Activated naive CD4-positive, alpha-beta T cell treated with anti-CD3 and anti-CD28 coated beads, Interleukin-2, amount 10 ng/mL, durations not matched to agents 7 days and 5 days (primary cell): Measurements from ENCODE around the gene FOXN3.

ENCODE experiments used
- CTCF ChIA-PET: fragments of 350-600 bp; sonication (Branson Sonifier 250); formaldehyde crosslinking; loops from one replicate; lab custom pipeline; 2021; ENCODE audit warnings: antibody characterized with exemption; lab: Charles Lee
- DNase-seq: peaks from one replicate; pipeline ENCODE4 v3.0.0-alpha.2; 2020
- H3K27ac Mint-ChIP-seq: one replicate; pipeline ENCODE4 v1.8.0; 2021; ENCODE audit warnings: mild to moderate bottlenecking, moderate library complexity, mixed read lengths
- H3K27me3 Mint-ChIP-seq: one replicate; pipeline ENCODE4 v1.8.0; 2021; ENCODE audit warnings: mild to moderate bottlenecking, mixed read lengths
- H3K36me3 Mint-ChIP-seq: one replicate; pipeline ENCODE4 v1.8.0; 2021; ENCODE audit warnings: mixed read lengths
- H3K4me1 Mint-ChIP-seq: one replicate; pipeline ENCODE4 v1.8.0; 2021; ENCODE audit warnings: mixed read lengths
- H3K4me3 Mint-ChIP-seq: one replicate; pipeline ENCODE4 v1.8.0; 2021; ENCODE audit warnings: mild to moderate bottlenecking, moderate library complexity, mixed read lengths
- H3K9me3 Mint-ChIP-seq: one replicate; pipeline ENCODE4 v1.8.0; 2021; ENCODE audit warnings: mixed read lengths

The FOXN3 gene

GRCh38 chr14:89108608-89109007, 308.4 kb downstream of the FOXN3 start:
- CTCF ChIA-PET, result interaction anchor here (2.2 kb wide), 1 partner anchor 12 kb away, joined by 8 read pairs; no protein-coding TSS in a partner anchor
- Mint-ChIP-seq H3K27me3 (peaks cover 13% of the 10 kb centered on the region), H3K36me3 (no peaks in the 10 kb centered on the region), H3K27ac (no peak overlapping the region), H3K9me3 (no peaks in the 10 kb centered on the region), H3K4me3 (no peak overlapping the region), H3K4me1 (no peaks in the 10 kb centered on the region)
- no peak for DNase-seq

GRCh38 chr14:89107626-89108025, 309.4 kb downstream of the FOXN3 start:
- DNase-seq, result no peak
- Mint-ChIP-seq H3K27me3 (peaks cover 13% of the 10 kb centered on the region), H3K4me1 (no peaks in the 10 kb centered on the region), H3K27ac (no peak overlapping the region), H3K9me3 (no peaks in the 10 kb centered on the region), H3K4me3 (no peak overlapping the region), H3K36me3 (no peaks in the 10 kb centered on the region)
- CTCF ChIA-PET, result interaction anchor here (2.2 kb wide), 1 partner anchor 11 kb away, joined by 8 read pairs; no protein-coding TSS in a partner anchor
